Measurements from ENCODE around the gene TECR. TPM values are rescaled to one million over a fixed set of nuclear protein-coding genes. Genes with fewer than 3 reads are reported as not detected.

TECR gene
- total and polyA plus RNA-seq, 2 of the 13 experiments (the other 11 are each of a cell fraction or from before 2014, with no cell fraction given), result 54.9 to 121 TPM

- no peak for TF ChIP-seq ZNF891 (CRISPR knock-in tag; IDR thresholded peaks at IDR 0.05)
- TF ChIP-seq SETDB1 (CRISPR knock-in tag; IDR thresholded peaks at IDR 0.05; ENCODE audit: borderline replicate concordance), result no peak
- TF ChIP-seq ZBTB7B (CRISPR knock-in tag; IDR thresholded peaks at IDR 0.05), result peak; percentile 82; the same call in 1 of the 2 replicates
- TF ChIP-seq STAG1 (CRISPR knock-in tag; IDR thresholded peaks at IDR 0.05), result no peak
- no peak for TF ChIP-seq ZNF773 (CRISPR knock-in tag; IDR thresholded peaks at IDR 0.05; ENCODE audit: borderline replicate concordance)
- TF ChIP-seq ZNF230 (CRISPR knock-in tag; IDR thresholded peaks at IDR 0.05), result no peak
- no peak for TF ChIP-seq SNAPC2 (CRISPR knock-in tag; IDR thresholded peaks at IDR 0.05)
- peak; percentile 49; the same call in 1 of the 2 replicates for TF ChIP-seq ZNF770 (CRISPR knock-in tag; IDR thresholded peaks at IDR 0.05)
- peak; percentile 61 for TF ChIP-seq UBTF (CRISPR knock-in tag; IDR thresholded peaks at IDR 0.05)
- TF ChIP-seq ZNF432 (CRISPR knock-in tag; IDR thresholded peaks at IDR 0.05; ENCODE audit: borderline replicate concordance), result no peak
- no peak for TF ChIP-seq NBN (conservative IDR thresholded peaks at IDR 0.05)
- no peak for TF ChIP-seq KLF13 (CRISPR knock-in tag; IDR thresholded peaks at IDR 0.05)
- TF ChIP-seq ZNF724P (CRISPR knock-in tag; IDR thresholded peaks at IDR 0.05; ENCODE audit: borderline replicate concordance), result 0 out of 2 replicates have a peak, but pooled peaks have one; percentile 66
- peak; percentile 50 for TF ChIP-seq NFYC (CRISPR knock-in tag; IDR thresholded peaks at IDR 0.05)
- TF ChIP-seq ZNF276 (CRISPR knock-in tag; IDR thresholded peaks at IDR 0.05; ENCODE audit: low read depth), result no peak
- no peak for TF ChIP-seq GTF3A (CRISPR knock-in tag; conservative IDR thresholded peaks at IDR 0.05)
- no peak for TF ChIP-seq PHB2 (IDR thresholded peaks at IDR 0.05; ENCODE audit: partially characterized antibody)
- TF ChIP-seq FOXO4 (CRISPR knock-in tag; conservative IDR thresholded peaks at IDR 0.05), result no peak
- TF ChIP-seq MXI1 (IDR thresholded peaks at IDR 0.05; ENCODE audit: borderline replicate concordance, low read depth, low read length), result peak; percentile 78; the same call in 1 of the 3 replicates
- peak; percentile 15; the same call in 1 of the 2 replicates for TF ChIP-seq ZNF264 (CRISPR knock-in tag; IDR thresholded peaks at IDR 0.05)
- no peak for TF ChIP-seq TCF12 (IDR thresholded peaks at IDR 0.05)
- TF ChIP-seq TCF12 (CRISPR knock-in tag; IDR thresholded peaks at IDR 0.05), result no peak
- no peak for TF ChIP-seq ZNF816 (CRISPR knock-in tag; IDR thresholded peaks at IDR 0.05; ENCODE audit: borderline replicate concordance)
- TF ChIP-seq NFE2L2 (IDR thresholded peaks at IDR 0.05; ENCODE audit: low read length), result peak; percentile 58; the same call in 1 of the 2 replicates
These were observed 9.5 kb upstream of the TECR start (continued) for GRCh38 chr19:14519860-14520407.
